ENCODE results near the gene COLEC12.

GRCh38 chr18:453400-453799 is 47.1 kb downstream of the COLEC12 start:
- TF ChIP-seq CTCF (optimal IDR thresholded peaks at IDR 0.05 in 1 of 3, IDR thresholded peaks at IDR 0.05 in 1 of 3, conservative IDR thresholded peaks at IDR 0.05 in 1 of 3; ENCODE audit: extremely low read depth in 1 of 3, insufficient read depth in 2 of 3, low read length in 3 of 3), result no peak
- no peak for TF ChIP-seq EZH2 (IDR thresholded peaks at IDR 0.05; ENCODE audit: low read length)

Data from keratinocyte (primary cell).